ENCODE measurements around the gene SLC3A2.
"Not testable (repeated sequence)": the region's sequence is repeated elsewhere in the genome, so short reads cannot be mapped to it uniquely, and the experiment has no call there.

The SLC3A2 gene

DNA sequence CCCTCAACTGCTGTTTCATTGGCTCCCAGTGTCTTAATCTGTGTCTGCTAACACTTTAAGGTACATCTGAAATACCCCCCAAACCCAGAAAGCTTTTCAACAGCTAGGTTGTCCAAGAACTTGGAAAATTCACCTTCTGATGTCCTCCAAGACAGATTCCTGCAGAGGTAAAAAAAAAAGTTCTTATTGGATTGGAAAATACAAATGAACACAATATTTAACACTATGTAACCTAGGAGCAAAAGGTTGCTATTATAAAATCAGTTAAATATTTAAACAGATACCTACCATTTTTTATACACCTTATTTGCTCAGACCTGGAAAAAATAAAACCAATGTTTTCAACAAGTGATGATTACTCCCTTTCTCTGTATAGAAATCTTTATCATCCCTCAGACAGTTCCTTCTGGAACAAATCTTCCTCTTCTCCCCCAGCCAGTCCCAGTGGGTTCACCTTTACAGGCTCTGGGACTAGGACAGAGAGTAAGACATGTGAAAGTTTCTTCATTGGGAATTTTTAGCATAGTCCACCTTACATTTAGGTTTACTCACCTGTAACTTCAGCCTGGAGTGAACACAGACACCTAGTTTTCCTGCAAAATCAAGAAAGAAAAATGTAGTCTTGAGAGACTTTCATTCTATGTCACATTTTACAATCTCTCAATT lies 28.0 kb upstream of the SLC3A2 start:
- DNase-seq (ENCODE audit: low read depth), result no peak

DNA sequence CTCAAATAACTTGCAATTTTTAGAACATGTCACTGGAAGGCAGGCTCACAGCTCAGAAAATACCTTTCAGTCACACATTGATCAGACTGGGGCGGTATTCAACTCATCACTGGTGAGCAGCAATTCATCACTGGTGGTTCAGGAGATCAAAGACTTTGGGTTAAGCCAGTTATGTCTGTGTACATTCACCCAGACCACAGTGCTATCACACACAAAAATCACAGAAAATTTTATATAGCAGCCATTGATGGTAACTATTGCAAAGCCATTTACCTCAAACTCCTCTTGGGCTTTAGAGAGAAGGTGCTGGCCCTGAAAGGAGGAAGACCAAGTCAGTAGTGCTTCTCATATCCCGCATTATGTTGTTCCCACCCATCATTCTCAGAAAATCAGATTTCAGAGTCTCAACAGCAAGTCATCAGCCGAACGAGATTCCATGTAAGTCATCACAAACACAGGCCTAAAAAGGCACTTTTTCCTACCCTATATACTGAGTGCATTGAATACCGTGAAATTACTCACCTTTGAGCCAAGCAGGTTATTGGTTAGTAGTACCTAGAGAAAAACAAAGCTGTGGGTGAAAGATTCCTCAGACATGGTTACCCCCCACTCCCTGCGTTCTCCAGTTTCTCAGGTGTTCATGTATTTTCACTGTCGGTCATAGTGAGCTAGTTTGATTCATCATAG lies 27.3 kb upstream of the SLC3A2 start:
- no peak for DNase-seq (ENCODE audit: low read depth)

DNA sequence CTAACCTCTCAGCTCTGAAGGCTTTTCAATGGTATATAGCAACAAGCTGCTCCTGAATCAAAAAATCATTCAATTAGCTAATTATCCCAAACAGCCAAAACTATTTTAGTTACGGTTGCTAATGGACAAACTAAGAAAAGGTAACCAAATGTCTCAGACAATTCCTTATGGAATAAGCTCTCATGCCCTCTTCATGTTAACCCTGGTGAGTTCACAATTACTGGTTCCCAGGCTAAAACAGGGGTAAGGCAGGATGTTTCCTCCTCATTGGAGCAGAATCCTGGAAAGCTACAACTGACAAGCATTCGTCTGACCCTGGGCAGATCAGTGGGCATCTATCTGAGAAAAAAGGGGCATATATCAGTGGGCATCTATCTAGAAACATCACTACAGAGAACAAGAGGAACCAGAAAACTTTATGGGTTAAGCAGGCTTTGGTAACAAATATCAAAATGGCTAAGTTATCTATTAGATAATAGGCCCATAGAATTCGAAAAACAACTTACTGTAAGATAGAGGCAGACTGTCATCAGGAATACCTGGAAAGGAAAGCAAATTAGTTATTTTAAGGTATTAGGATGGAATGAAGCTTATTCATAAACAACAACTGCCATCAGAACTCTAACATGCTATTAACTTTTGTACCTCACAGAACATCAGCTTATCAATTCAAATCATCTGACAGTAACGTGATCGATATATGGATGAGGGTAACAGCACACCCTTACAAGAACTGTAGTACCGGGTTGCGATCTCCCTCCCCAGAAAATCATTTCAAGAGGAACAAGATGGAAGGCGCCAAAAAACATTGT lies 26.5 kb upstream of the SLC3A2 start:
- DNase-seq (ENCODE audit: low read depth), result no peak

DNA sequence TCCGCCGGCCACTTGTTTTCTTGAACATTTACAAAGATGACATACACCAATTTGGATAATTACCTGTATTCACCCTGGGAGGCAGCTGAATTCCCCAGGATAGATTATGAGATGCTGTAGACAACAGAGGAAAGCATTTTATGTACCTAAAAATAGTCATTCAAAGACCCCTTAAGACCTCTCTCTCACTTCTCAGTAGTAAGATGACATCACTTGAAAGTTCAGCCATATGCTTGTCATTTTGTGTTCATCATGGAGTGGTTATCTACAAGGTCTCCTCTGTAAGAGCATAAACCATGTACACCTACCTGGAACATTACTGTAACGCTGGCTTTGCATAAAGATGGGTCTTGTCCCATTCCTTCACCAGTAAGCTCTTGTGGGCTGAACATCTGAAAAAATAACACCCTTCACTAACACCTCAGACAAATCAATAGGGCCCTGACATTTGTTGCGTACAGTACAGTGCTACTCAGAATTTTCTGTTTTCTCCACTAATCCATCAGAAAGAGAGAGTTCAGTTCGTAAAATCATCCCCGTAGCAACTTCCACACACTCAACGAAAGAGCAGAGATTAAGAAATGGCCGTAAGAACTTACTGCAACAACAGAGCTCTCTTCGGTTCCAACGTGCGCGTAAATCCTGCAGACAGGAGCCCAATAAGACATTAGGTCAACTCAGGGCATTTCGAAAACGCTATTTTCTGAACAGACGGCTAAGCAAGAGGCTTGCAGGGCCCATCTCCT lies 25.7 kb upstream of the SLC3A2 start:
- DNase-seq (ENCODE audit: low read depth), result no peak

DNA sequence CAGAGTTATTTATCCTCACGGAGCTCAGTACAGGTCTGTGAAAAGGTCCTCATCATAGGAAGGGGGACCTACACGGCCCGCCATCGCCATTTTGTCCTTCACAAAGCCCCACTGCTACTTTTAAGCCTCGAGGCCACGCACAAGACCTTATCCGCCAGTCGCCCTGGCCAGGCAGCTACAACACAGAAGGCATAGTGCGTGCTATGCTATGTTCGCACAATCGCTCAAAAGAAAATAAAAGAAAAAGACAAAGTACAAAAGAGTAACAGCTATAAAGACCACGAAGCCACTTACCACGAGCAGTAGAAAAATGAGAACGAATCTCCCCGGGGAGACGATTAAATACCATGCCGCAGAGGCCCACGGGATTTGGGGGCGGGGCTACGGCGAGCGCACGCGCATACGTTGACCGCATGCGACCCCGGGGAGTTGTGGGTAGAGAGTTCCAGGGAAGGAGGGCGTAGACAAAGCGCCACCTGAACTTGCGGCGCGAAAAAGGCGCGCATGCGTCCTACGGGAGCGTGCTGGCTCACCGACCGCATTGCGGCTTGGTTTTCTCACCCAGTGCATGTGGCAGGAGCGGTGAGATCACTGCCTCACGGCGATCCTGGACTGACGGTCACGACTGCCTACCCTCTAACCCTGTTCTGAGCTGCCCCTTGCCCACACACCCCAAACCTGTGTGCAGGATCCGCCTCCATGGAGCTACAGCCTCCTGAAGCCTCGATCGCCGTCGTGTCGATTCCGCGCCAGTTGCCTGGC lies 24.9 kb upstream of the SLC3A2 start:
- DNase-seq (ENCODE audit: low read depth), result peak; percentile 98

DNA sequence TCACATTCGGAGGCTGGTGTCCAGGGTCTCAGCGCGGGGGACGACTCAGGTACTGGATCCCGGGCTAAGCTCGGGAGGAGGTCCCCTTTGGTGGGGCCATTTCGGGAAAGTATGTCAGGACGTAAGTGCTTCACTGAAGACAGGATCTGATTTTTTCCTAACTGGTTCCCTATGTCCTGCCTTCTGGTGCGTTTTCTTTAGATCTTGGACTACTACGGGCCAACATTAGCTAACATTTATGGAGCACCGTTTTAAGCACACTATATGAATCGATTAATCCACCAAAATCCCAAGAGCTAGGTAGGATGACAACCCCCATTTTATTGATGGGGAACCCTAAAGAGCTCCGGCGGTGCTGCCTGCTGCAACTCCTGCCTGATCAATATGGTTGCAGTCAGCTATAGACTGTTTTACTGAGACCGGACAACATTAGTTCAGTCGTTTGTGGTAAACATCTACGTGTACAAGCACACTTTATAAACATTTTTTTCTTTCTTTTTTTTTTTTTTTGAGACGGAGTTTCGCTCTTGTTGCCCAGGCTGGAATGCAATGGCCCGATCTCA lies 24.3 kb upstream of the SLC3A2 start:
- DNase-seq (ENCODE audit: low read depth), result no peak

DNA sequence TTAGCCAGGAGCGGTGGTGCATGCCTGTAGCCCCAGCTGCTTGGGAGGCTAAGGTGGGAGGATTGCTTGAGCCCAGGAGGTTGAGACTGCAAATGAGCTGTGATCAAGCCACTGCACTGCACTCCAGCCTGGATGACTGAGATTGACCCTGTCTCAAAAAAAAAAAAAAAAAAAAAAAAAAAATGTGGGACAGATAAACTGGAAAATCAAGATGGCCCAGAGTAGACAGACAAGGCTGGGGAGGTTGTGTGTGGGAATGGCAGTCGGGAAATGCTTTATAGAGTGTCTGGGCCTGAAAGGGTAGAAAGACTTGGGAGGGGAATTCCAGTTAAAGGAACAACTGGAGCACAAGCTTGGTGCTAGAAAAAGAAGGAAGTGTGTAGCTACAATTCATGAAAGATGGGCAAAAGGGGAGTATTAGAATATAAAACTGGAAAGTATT lies 23.1 kb upstream of the SLC3A2 start:
- DNase-seq (ENCODE audit: low read depth), result no peak

DNA sequence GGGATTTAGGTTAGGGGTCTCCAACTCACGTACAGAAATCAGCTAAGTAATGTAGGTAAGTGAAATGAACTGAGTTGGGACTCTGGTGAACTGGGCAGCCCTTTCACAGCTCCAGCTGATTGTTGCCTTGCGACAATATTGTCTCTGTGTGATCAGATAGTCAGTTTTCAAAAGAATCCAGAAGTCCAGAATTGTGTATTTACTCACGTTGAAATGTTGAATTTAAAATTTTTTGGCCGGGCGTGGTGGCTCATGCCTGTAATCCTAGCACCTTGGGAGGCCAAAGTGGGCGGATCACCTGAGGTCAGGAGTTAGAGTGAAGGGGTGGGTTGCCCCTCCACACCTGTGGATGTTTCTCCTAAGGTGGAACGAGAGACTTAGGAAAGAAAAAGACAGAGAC lies 22.5 kb upstream of the SLC3A2 start:
- DNase-seq (ENCODE audit: low read depth), result no peak

DNA sequence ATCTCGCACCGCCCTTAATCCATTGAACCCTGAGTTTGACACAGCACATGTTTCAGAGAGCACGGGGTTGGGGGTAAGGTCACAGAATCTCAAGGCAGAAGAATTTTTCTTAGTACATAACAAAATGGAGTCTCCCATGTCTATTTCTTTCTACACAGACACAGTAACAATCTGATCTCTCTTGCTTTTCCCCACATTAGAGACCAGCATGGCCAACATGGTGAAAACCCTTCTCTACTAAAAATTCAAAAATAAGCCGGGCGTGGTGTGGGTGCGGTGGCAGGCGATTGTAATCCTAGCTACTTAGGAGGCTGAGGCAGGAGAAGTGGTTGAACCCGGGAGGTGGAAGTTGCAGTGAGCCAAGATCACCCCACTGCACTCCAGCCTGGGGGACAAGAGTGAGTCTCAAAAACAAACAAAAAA lies 21.4 kb upstream of the SLC3A2 start:
- DNase-seq (ENCODE audit: low read depth), result not testable (repeated sequence)

DNA sequence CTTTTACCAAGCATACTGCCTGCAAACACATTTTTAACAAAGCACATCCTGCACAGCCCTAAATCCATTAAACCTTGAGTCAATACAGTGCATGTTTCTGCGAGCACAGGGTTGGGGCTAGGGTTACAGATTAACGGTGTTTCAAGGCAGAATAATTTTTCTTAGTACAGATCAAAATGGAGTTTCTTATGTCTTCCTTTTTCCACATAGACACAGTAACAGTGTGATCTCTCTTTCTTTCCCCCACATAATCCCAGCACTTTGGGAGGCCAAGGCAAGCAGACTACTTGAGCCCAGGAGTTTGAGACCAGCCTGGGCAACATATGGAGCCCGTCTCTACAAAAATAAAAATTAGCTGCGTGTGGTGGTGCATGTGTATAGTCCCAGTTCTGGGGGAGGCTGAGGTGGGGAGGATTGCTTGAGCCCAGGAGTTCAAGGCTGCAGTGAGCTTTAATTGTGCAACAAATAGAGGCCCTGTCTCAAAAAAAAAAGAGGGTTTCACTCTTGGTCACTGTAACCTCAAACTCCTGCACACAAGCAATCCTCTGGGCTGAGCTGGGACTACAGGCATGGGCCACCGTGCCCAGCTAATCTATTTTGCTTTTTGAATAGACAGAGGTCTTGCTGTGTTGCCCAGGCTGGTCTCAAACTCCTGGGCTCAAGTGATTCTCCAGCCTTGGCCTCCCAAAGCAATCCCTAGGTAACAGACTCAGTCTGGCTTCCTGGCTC lies 19.7 kb upstream of the SLC3A2 start:
- DNase-seq (ENCODE audit: low read depth), result no peak

DNA sequence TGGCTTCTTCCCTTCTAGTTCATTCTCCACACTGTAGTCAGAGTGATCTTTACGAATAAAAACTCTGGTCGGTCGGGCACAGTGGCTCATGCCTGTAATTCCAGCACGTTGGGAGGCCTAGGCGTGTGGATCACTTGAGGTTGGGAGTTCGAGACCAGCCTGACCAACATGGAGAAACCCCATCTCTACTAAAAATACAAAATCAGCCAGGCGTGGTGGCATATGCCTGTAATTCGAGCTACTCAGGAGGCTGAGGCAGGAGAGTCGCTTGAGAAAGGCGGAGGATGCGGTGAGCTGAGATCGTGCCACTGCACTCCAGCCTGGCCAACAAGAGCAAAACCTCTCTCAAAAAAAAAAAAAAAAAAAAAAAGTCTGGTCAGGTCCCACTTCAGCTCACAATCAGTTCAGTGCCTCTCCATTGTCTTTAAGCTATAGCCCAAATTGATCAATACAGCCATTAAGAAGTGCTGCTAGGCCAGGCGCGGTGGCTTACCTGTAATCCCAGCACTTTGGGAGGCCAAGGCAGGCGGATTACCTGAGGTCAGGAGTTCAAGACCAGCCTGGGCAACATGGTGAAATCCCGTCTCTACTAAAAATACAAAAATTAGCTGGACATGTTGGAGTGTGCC lies 19.0 kb upstream of the SLC3A2 start:
- DNase-seq (ENCODE audit: low read depth), result not testable (repeated sequence)

DNA sequence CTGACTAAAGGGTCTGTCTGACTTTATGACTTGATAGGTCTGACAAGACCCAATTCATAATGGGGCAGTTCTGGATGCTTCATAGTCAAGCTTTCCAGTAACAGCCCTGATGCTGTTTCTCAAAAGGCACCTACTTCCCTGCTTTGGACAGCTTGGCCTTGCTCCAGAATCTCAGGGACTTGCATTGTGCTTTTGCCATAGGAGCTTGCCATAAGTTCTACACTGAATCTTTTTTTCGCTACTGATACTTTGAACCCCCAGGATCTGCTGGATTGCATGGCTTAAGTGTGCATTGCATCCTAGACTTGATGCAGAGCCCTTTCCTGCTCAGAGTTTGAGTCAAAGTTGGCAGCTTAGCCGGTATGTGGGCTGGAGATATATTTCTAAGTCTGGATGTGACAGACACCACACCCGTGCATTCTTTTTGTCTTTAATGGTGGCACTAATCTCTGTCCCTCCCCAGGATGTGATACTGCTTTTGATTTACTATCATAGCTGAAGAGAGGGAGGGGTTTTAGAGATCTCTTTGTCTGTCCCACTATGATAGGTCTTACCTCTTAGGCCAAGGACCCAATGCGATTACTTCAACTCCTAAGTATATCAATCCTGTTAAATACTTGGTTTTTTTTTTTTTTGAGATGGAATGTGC lies 16.9 kb upstream of the SLC3A2 start:
- DNase-seq (ENCODE audit: low read depth), result no peak

DNA sequence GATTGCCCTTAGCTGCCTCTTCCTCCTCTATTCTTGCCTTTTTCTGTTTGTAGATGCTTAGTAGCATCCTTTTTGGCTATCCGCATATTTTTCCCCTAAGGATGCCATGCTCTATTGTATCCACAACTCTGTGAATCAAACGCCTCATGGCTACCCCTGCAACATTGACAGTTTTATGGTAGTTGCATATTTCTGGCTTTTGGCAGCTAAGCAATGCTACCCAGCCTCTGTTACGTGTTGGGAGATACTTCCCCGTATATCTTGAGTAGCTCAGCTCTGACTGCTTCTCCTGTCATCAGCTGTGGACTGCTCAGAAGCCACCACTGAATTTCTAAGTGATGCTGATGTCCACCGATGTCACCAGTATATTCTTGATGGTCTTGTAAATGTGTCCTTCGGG lies 15.1 kb upstream of the SLC3A2 start:
- DNase-seq (ENCODE audit: low read depth), result no peak

DNA sequence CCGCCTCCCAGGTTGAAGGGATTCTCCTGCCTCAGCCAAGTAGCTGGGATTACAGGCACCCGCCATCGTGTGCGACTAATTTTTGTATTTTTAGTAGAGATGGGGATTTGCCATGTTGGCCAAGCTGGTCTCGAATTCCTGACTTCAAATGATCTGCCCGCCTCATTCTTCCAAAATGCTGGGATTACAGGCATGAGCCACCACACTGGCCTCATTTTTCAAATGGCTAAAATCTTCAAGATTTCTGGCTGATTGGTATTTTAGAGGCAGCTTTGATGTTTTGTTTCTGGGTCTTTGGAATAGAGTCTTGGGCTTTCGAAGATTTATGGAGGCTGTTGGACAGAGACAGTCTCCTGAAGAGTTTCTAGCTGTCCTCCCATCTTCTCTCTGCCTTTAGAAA lies 5.8 kb upstream of the SLC3A2 start:
- no peak for DNase-seq (ENCODE audit: low read depth)

DNA sequence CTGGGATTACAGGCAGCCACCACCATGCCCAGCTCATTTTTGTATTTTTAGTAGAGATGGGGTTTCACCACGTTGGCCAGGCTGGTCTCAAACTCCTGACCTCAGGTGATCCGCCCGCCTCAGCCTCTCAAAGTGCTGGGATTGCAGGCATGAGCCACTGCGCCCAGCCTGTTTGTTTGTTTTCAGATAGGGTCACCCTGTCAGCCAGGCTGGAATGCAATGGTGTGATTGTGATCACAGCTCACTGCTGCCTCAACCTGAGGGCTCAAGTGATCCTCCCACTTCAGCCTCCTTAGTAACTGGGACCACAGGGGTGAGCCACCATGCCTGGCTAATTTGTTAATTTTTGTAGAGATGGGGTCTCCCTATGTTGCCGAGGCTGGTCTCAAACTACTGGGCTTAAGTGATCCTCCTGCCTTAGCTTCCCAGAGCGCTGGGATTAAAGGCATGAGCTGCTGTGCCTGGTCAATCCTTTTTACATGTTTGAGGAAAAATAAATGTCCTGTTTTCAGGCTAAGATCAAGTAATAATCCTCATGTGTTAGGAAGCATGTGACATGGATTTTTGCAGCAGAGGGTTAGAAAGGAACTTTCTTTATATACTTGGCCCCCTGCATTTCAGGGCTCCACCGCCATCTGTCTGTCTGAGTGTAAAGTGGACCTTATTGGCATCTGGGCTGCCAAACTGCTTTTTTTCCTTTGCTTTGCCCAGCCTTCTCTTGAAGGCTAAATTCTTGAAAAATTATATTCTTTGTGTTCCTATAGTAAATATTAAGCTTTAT lies 4.8 kb upstream of the SLC3A2 start:
- no peak for DNase-seq (ENCODE audit: low read depth)

DNA sequence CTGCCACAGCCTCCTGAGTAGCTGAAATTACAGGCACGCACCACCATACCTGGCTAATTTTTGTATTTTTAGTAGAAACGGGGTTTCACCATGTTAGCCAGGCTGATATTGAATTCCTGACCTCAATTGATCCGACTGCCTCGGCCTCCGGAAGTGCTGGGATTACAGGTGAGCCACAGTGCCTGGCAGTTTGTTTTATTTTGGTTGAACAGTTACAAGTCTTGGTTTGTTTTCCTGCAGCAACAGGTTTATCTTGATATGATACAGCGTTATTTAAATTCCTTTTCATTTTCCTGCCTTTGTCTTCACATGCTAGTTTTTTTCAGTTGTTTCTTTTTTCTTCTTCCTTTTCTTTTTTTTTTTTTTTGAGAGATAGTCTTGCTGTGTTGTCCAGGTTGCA lies 4.0 kb upstream of the SLC3A2 start:
- DNase-seq (ENCODE audit: low read depth), result no peak

DNA sequence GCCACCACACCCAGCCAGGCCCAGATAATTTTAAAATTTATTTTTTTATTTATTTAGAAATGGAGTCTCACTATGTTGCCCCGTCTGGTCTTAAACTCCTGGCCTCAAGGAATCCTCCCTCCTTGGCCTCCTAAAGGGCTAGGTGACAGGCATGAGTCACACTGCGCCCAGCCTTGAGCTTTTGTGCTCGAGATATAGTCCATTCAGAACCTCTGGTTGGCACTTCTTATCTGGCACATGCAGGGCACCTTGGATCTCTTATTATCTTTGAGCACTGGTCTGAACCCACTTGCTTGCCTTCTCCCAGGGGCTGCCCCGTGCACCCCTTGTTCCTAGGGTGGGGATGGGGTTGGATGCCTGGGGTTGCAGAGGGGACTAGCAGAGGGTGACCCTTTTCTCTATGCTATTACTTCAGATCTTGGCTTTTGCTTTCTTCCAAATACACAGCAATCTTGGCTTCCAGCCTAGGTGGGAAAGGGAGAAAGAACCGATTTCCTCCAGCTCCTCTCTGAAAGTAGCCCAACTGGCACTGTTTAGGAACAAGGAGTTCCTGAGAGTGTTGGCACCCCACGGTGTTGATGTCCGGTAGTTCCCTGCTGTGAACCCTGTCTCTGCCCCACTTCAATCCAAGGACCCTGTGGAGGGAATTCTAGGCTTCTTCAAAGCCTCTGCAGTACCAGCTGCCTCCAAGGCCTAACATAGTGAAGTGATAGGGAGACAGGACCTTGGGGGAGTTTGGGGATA lies 1.3 kb upstream of the SLC3A2 start:
- peak; percentile 59 for DNase-seq (ENCODE audit: low read depth)

DNA sequence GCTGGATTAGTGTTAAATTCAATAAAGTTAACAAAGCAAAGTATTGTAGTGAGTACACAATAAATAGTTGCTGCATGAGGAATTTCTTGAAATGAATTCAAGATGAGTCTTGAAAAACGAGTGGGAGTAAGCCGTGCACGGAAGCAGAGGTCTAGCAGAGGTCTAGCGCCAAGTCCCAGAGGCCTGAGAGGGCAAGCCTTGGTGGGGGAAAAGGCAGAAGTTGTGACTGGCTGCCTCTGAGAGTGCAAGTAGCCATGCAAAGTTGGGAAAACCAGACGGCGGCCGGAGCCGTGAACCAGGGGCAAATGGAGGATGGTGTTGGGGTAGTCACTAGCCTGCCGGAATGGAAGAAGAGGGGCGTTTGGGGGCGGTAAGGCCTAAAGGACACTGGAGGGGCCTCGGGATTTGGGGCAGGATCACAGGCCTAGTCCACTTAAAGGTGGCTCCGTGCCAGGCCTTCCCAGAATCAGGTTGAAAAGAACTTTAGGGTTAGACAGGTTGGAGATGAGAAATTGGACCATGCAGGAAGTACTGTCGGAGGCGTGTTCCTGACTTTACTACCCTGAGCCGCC lies 379 bp upstream of the SLC3A2 start:
- peak; percentile 77 for DNase-seq (ENCODE audit: low read depth)
